SK-N-SH (cell line): ENCODE results near the gene MYO18B.

ENCODE experiments used
- EZH2phosphoT487 ChIP-seq: fragments of 200-600 bp; sonication (generic); IDR thresholded peaks from 2 replicates; pipeline ENCODE4 v1.6.1; 2017; ENCODE audit warnings: low read depth, mixed run types, mild to moderate bottlenecking, antibody characterized with exemption, moderate library complexity, borderline replicate concordance
- MEF2A ChIP-seq: IDR thresholded peaks from 2 replicates; pipeline ENCODE4 v1.4.0; 2012; ENCODE audit warnings: low read depth, borderline replicate concordance
- POLR2AphosphoS5 ChIP-seq: IDR thresholded peaks from 2 replicates; pipeline ENCODE4 v1.6.1; 2012; ENCODE audit warnings: low read depth, low read length
- RAD21 ChIP-seq: IDR thresholded peaks from 2 replicates; pipeline ENCODE4 v1.6.1; 2012; ENCODE audit warnings: mild to moderate bottlenecking, low read length
- RCOR1 ChIP-seq: fragments of 150-350 bp; IDR thresholded peaks from 2 replicates; pipeline ENCODE4 v1.6.1; 2017; ENCODE audit warnings: antibody characterized with exemption, low read length
- RFX5 ChIP-seq: IDR thresholded peaks from 2 replicates; pipeline ENCODE4 v1.6.1; 2012; ENCODE audit warnings: mild to moderate bottlenecking, improper control_type of control experiment, low read length
- TF ChIP-seq, protein P1 (sequence below): IDR thresholded peaks from 2 replicates; pipeline ENCODE4 v1.4.0; 2012; ENCODE audit warnings: low read depth
- TF ChIP-seq, protein P2 (sequence below): IDR thresholded peaks from 2 replicates; pipeline ENCODE4; 2012
- TF ChIP-seq, protein P3 (sequence below): fragments of 200-600 bp; sonication (generic); IDR thresholded peaks from 2 replicates; pipeline ENCODE4 v1.6.1; 2017; ENCODE audit warnings: antibody characterized with exemption, mild to moderate bottlenecking, moderate library complexity

DNA sequence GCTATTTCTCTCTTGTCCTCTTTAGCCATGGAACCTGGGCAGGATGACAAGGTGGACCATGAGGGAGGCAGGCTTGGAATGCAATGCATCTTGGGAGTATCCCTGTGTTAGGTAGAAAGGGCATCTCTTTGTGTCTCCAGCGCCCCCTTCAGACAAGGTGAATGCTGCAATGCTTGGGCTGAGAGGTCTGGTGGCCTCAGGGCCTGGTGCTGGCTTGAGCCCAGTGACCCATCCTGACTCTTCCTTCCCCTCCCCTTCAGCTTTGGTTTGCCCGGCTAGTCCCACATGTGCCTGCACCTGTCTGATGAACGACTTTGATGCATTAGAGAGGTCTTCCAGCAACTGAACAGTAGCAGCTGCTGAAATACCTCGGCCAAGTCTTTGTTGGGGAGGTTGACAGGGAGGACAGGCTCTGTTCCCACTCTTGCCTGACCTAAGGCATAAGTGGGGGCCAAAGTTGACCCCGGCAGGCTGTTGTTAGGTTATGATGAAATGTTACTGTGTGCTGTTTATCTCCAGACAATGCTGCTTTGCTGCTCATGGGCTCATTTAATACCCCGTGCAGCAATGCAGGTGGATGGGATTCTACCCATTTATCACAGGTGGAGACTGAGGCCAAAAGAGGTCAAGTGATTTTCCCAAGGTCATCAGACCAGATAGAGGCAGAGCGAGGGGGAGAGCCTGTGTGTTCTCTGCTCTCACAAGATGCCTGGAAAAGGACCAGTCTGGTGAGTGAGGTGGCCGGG is 22.5 kb downstream of the MYO18B start:
- TF ChIP-seq POLR2AphosphoS5 (no peak), MEF2A (no peak), RFX5 (no peak), EZH2phosphoT487 (no peak), RCOR1 (no peak), RAD21 (peak; percentile 44; the same call in 1 of the 2 replicates)
- TF ChIP-seq, protein P1, sequence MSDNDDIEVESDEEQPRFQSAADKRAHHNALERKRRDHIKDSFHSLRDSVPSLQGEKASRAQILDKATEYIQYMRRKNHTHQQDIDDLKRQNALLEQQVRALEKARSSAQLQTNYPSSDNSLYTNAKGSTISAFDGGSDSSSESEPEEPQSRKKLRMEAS, result no peak
- TF ChIP-seq, protein P2, sequence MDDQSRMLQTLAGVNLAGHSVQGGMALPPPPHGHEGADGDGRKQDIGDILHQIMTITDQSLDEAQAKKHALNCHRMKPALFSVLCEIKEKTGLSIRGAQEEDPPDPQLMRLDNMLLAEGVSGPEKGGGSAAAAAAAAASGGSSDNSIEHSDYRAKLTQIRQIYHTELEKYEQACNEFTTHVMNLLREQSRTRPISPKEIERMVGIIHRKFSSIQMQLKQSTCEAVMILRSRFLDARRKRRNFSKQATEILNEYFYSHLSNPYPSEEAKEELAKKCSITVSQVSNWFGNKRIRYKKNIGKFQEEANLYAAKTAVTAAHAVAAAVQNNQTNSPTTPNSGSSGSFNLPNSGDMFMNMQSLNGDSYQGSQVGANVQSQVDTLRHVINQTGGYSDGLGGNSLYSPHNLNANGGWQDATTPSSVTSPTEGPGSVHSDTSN, result no peak
- TF ChIP-seq, protein P3, sequence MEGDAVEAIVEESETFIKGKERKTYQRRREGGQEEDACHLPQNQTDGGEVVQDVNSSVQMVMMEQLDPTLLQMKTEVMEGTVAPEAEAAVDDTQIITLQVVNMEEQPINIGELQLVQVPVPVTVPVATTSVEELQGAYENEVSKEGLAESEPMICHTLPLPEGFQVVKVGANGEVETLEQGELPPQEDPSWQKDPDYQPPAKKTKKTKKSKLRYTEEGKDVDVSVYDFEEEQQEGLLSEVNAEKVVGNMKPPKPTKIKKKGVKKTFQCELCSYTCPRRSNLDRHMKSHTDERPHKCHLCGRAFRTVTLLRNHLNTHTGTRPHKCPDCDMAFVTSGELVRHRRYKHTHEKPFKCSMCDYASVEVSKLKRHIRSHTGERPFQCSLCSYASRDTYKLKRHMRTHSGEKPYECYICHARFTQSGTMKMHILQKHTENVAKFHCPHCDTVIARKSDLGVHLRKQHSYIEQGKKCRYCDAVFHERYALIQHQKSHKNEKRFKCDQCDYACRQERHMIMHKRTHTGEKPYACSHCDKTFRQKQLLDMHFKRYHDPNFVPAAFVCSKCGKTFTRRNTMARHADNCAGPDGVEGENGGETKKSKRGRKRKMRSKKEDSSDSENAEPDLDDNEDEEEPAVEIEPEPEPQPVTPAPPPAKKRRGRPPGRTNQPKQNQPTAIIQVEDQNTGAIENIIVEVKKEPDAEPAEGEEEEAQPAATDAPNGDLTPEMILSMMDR, result no peak
